Superior temporal gyrus (tissue), 1 donor: ENCODE data around the gene CCDC74B.
"Not testable (repeated sequence)": the region's sequence is repeated elsewhere in the genome, so short reads cannot be mapped to it uniquely, and the experiment has no call there.

Source experiments
- DNase-seq: peaks from one replicate; pipeline ENCODE4 v3.0.0-alpha.2; 2016; ENCODE audit errors: extremely low spot score

The CCDC74B gene

DNA sequence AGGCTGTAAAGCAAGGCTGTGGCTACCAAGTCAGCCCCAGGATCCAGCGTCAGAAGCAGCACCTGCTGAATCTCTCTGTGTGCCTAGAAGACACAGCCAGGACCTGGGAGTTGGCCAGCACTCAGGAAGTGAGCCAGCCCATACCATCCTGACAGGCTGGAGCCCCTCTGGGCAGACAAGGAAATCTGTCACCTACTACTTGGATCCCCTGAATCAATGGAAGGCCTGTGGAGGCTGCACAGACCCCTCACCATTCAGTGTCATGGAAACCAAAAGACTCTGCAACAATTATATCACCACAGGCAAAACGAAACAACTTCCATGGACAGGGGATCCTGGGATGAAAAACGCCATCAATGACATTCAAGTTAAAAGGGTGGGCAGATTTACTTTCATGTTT, 21.7 kb upstream of the CCDC74B start:
- not testable (repeated sequence) for DNase-seq

DNA sequence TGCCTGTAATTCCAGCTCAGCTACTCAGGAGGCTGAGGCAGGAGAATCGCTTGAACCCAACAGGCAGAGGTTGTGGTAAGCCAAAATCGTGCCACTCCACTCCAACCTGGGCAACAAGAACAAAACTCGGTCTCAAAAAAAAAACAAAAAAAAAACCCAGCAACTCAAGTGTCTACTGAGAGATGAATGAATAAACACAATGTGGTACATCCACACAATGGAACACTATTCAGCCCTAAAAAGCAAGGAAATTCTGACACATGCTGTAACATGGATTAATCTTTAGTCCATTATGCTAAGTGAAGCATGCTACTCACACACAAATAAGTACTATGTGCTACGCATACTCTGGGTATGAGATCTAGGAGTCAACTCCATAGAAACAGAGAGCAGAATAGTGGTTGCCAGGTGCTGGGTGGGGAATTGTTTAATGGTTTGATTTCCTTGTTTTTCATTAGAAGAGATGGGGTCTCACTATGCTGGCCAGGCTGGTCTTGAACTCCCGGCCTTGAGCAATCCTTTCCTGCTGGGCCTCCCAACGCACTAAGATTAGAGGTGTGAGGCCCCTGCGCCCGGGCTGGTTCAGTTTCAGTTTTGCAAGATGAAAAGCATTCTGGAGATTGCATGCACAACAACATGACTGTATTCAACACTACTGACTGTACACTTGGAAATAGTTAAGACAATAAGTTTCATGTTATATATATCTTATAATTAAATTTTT, 20.5 kb upstream of the CCDC74B start:
- DNase-seq = no peak

DNA sequence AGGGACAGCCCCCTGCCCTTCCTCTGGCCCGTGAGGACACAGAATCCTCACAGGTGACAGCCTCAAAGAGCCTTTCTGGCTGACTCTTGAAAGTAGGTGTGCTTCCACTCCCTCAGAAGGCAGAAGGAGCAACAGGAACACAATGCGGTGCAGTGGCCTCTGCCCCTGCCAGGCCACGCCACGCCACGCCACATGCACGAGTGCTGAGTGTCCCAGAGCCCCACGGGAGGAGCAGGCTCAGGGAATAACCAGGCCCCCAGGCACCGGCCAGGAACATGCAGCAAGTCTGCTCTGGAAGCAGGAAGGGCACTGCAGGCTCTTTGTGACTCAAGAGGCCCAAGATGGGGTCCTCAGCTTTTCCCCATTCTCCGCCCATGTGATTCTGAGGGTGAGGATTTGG, 18.1 kb upstream of the CCDC74B start:
- DNase-seq = no peak

DNA sequence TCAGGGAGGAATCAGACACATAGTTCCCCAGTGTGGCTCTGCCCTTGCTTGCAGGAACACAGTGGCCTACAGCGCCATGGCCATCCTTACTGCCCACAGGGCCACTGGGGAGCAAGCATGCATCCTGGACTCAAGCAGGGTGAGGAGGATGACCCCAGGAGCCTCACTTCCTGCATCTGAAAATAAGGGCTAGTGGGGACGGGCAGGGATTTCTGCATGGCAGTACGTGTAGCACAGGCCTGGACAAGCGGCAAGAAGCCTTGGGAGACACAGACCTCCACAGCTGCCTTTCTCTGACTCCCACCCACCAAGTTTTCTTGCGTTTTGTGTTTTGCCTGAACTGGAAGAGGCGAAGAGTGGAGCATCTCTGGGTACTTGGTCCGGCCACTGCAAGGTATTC, 17.6 kb upstream of the CCDC74B start:
- not testable (repeated sequence) for DNase-seq

DNA sequence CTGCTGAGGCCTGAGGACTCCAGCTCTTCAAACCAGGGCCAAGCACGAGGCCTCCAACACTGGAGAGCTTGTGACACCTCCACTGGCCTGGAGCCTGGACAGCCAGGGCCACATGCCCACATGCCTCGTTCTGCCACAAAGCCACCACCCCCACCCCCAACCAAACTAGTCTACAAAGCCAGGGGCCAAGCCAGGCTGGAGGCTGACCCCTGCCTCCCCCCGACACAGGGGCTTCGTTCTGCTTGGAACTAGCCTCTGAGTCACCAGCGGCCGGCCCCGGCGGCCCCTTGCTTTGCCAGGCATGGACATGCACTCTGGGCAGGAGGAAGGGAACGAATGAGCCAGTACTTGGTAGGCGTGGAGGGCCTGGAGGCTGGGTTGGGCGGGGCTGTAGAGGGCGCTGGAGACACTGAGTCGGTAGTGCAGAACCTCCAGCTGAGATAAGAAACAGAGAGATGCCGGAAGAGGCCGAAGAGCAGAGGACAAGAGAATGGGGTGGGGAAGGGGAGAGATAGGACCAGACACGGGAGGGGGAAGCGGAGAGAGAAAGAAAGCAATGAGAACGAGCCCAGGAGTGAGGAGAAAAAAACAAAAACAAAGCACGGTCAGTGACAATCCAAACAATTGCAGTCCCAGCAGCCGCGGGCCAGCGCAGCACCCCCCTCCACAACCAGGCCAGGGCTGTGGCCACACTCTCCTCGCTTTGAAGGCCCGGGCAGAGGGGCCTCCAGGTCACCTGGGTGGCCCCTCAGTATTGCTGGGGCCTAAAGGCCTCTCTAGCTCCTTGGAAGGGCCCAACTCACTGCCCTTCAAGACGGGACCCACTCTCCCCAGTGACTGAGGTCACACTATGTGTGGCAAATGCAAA, 16.2 kb upstream of the CCDC74B start:
- not testable (repeated sequence) for DNase-seq

DNA sequence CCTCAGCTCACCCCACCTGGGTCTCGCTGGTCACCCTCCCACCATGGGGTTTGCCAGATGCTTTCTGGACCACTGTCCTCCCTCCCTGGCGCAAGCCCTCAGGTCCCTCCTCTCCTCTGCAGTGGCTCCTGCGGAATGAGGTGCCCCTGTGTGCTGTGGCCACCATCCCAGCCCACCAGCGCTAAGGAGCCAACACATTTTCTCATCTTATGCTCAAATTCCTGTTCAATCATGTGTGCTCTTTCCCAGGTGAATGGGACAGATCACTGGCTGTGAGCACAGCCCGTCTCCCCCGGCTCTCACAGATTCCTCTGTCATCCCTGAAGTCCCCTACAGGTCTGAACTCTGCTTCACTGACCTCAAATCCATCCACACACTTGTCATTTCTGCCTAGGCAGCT, 15.2 kb upstream of the CCDC74B start:
- no peak for DNase-seq

DNA sequence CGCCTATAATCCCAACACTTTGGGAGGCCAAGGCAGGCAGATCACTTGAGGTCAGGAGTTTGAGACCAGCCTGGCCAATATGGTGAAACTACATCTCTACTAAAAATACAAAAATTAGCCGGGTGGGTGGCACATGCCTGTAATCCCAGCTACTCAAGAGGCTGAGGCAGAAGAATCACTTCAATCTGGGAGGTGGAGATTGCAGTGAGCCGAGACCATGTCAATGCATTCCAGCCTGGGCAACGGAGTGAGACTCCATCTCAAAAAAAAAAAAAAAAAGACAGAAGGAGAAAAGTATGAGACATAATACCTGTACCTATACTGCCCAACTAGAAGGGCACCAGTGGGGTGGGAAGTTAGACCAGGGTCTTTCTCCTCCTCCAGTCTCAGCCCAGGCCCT, 14.5 kb upstream of the CCDC74B start:
- not testable (repeated sequence) for DNase-seq

DNA sequence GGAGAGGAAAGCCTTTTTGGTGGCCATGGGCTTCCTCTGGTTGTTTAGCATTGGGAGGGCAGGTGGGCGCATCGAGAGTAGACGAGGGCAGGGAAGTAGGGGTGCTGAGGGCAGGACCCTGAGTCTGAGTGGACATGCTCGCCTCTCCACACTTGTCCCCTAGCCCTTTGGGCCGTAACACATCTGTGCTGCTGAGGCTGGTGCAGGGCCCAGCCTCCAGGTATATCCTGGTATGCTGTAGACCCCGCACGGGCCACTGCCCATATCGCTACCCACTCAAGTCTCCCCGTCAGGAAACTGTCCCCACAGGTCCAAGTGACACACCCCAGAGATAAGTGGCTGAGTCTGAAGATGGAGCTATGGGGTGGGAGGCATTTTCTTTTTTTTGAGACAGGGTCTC, 13.7 kb upstream of the CCDC74B start:
- no peak for DNase-seq

DNA sequence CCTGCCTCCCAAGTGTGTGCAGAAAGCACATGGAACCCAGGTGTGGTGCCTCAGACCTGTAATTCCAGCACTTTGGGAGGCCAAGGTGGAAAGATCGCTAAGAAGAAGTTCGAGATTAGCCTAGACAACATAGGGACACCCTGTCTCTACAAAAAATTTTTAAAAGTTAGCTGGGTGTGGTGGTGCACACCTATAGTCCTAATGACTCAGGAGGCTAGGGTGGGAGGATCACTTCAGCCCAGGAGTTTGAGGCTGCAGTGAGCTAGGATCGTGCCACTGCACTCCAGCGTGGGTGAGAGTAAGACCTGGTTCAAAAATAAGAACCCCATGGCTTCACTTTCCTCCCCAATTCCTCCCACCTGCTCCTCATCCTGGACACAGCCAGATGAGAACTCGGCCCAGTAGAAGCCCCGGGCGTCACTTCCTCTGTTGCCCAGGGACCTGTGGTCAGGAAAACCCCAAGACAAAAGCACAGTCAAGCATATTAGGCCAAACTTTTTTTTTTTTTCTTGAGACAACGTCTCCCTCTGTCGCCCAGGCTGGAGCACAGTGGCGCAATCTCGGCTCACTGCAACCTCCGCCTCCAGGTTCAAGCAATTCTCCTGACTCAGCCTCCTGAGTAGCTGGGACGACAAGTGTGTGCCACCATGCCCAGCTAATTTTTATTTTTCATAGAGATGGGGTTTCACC, 13.1 kb upstream of the CCDC74B start:
- DNase-seq = not testable (repeated sequence)

DNA sequence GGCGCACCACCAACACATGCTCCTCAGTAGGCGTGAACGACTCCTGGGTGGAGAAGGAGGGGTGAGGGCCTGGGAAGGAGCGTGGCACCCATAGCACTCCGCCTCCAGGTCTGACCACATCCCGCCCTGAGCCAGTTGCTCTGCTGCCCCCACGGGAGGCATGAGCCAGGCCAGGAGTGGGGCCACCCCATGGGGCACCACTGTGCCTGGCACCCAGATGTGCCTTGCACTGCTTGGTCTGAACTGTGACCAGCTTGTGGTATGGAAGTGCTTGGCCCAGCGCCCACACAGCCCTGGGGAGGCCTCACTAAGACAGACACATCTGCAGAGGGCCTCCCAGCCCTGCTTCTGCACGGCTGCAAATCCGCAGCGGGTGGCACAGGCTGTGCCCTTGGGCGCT, 12.4 kb upstream of the CCDC74B start:
- DNase-seq = not testable (repeated sequence)

DNA sequence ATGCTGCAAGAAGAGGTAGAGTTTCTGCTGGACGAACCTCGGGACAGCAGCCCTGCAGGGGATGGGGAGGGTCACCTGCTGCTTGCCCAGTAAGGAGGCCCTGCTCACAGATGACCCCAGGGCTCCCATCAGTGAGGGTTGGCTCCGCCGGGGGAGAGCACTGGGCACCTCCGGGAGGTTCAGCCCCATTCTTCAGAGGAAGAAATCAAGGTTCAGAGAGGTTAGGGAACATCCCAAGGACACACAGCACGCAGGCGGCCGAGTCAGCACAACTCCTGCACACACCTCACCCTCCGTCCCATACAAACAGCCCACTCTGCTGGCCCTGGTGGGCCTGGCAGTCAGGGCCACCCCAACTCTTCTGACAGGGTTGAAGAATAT, 11.7 kb upstream of the CCDC74B start:
- DNase-seq = no peak

DNA sequence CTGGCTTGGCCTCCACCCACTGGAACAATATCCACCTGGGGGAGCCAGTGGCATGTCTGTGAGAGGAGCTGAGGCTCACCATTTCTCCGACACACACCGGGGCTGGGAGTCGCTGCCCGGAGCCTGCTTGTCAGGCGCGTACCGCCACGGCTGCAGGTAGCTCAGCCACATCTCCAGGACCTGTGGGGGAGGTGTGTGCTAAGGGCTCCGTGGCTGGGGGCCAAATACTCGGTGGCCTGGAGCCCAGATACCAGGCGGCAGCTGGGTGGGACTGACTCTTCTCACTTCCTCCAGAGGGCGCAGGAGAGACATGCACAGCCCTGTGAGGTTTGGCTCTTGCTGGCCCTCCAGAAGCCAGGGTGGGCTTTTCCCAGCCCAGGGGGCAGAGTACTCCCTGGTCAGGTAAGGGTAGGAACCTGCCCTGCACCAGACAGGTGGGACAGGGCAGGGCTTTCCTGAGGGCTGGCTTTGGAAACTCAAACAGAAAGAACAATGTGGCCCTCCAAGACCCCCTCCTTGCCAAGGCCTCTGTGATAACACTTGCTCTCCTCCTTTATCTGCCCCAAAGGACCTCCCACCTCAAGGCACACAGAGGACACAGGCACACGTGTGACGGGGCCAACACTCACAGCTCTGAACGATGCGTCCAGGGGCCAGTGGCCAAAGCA, 11.2 kb upstream of the CCDC74B start:
- DNase-seq = peak; percentile 42

DNA sequence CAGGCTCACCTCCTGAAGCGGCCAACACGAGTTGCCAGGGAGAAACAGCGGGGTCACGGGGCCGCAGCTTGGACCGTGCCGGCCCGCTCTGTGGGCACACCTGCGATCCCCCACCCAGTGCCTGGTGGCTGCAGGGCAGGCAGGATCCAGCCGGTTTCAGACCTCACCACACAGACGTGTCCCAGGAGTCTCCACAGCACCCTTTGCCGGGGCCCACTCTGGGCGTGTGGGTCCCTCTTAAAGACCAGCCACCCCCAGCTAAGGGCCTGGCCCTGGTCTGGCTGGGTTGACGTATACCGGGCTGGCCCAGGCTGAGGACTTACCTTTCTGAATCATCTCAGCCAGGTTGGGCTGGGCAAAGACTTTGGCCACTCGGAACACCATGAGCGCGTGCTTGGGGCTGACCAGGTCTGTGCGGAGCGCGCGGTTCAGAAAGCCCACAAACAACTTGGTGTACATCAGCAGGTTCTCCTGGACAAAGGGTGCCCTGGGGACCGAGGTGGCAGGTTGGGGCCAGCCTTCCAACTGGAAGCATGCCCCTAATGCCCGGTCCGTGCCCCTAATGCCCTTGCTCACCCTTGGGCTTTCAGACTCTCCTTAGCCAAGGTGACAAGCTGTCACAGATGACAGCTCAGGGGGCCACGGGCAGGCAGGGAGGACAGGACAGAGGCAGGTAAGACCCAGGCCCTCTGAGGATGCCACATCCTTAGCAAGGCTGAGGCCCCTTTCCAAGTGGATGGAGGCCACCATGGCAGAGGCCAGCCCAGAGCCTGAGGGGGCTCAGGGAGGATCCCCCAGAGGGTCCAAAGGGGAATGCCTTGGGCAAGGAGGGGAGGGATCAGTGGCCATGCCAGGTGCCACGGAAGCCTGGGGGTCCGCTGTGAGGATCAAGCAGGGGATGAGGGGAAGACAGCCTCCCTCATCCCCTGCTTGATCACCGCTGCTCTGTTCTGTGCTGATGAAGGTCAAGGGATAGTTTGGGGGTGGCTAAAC, 10.2 kb upstream of the CCDC74B start:
- DNase-seq = no peak

DNA sequence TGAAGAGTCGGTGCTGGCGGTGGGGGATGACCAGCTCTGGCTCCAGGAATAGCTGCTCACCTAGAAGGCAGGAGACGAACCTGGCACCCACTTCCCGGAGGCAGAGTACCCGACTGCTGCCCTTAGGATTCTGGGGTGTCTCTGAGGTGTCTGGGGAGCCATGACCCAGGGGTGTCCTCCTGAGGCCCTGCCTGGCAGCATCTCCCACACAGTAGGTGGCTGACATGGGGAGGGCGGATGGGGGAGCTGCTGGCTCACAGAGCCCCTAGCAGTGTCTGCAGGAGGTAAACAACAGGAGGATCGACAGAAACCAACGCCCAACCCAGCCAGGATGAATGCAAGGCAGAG, 9.5 kb upstream of the CCDC74B start:
- not testable (repeated sequence) for DNase-seq

DNA sequence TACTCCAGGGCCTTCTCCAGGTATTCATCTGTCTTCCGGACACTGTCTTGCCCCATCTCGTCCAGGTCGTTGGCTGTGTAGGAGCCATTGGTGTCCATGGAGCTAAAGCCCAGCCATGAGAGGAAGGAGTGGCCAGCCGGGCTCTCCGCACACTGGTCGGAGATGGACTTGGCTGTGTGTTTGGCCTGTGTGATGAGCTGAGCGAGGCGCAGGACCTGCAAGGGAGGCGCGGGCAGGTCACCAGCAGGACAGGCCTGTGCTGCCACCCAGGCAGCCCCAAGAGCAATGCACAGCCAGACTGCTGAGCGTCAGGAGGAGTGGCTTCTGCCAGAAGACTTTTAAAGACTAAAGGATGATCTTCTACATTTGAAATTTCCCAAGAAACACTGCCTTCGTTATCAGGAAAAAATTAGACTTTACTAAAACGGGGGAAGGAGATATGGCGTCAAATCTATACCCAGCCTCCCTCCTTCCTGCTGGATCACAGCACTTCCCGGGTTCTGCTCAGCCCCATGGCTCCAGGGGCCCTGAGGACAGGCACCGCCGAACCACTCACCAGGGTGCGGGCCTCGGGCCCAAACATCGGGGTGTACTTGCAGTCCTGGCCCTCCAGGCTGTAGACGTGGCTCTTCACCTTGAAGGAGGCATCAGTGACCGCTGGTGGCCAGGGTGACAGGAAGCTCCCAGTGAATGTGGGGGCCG, 9.0 kb upstream of the CCDC74B start:
- DNase-seq = not testable (repeated sequence)

DNA sequence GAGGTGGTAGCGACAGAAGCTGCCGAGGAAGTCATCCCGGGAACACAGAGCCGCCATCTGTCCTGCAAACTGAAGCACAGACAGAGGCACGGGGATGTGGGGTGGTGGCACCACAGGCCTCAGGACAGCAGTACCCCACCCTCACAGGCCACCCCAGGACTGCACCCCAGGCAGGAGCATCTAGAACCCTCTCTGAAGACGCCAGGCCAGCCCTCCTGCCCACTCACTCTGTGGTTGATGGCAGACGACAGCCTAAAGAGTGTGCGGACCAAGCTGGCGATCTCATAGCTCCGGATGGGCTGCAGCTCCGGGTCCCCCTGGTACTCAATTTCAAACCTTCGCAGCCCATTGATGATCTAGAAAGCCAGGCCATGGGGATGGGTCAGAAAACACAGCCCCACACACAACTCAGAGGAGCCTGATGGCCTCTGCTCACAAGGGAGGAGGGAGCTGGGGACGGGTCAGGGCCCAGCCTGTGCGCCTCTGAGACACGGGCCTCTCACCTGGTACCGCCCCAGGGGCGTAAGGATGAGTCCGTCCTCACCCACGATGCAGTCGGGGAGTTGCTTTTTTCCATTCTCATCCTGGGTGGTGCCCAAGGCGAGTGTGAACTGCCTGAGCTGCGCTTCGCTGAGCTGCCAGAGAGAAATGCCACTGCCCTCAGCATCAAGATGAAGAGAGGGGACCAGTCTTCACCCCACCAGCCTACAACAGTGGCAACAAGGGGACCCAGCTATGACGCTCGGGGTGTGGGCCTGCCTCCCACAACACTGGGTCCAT, 8.1 kb upstream of the CCDC74B start:
- no peak for DNase-seq

DNA sequence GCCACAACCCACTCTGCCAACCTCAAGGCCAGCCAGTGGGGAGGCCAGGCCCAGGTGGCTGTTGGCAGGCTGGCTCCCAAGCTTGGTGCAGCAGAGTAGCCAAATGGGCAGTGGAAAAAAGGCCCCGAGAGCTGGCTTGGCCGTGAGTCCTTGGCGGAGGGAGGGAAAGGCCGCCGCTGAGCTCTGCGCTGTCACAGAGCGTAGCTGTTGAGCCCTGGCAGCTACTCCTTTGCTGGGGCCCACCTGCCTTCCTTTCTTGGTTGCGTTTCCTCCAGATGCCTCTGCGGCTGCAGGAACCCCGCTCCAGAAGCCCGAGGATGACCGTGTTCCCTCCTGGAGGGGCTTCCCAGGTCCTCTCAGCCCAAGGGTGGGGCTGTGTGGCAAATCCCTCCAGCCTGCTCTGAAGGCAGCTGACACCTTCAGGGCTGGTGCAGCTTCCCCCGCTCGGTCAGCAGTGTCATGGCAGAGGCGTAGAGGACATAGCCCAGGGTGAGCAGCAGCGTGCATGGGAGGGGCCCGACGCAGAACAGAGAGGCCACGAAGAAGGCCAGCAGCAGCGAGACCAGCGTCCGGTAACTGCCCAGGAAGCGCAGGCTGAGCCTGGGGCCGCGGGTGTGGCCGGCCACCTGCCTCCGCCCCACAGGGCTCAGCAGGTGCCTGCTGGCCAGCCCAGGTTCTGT, 7.4 kb upstream of the CCDC74B start:
- not testable (repeated sequence) for DNase-seq

DNA sequence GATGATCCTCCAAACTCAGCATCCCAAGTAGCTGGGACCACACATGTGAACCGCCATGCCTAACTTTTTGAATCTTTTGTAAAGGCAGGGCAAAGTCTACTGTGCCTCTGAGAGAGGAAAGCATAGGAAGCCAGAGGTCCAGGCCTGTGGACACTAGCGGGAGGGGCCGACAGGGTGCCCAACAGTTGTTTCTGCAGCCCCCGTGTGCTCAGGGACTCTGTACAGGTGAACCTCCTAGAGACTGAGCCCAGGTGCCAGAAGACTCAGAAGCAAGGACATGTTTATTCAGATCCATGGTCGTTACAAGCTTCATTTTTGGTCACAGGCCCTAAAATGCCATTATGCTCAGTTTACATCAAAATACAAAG, 6.2 kb upstream of the CCDC74B start:
- not testable (repeated sequence) for DNase-seq
